Activated CD8-positive, alpha-beta memory T cell treated with anti-CD3 and anti-CD28 coated beads for 4 hours (primary cell): Measurements from ENCODE around the gene RALGPS2.
A peak's percentile ranks its signal among the peaks of the same experiment; 100 is the strongest.

Experiments
- DNase-seq, 2 donors: peaks; one replicate each; pipeline ENCODE4 v3.0.0-alpha.2; 2020; ENCODE audit warnings: low read depth in 2 of 2

Gene RALGPS2, protein sequence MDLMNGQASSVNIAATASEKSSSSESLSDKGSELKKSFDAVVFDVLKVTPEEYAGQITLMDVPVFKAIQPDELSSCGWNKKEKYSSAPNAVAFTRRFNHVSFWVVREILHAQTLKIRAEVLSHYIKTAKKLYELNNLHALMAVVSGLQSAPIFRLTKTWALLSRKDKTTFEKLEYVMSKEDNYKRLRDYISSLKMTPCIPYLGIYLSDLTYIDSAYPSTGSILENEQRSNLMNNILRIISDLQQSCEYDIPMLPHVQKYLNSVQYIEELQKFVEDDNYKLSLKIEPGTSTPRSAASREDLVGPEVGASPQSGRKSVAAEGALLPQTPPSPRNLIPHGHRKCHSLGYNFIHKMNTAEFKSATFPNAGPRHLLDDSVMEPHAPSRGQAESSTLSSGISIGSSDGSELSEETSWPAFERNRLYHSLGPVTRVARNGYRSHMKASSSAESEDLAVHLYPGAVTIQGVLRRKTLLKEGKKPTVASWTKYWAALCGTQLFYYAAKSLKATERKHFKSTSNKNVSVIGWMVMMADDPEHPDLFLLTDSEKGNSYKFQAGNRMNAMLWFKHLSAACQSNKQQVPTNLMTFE

DNA sequence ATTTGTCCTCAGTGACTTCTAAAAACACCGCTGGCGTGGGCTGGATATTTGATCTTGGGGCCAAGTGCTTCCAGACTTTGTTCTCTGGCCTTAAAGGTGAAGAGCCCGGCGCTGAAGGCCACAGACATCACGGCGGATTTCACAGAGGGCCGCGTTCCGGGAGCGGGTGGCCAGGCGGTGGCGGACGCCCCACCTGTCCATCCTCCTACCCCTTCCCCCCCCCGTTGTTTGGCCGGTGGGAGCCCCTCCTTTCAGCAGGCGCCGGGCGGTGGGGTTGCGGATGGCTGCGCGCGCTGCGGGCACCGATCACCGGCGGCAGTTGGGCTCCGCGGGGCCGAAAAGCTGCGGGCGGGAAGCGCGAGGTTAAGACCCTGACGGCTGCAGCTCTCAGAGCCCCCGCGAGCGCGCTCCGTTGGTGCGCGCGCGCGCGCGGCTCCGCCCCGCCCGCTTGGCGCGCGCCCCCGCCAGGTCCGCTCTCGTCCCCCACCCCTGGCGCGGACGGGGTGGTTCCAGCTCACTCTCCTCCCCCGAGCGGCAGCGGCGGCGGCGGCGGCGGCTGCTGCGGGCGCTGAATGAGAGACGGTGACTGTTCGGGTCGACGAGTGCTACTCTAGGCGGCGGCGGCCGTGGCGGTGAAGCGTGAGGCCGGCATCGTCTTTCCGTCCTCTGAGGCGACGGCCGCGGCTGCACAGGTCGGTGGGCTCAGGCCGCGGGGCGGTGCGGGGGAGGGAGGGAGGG, at the start of gene RALGPS2:
RALGPS2 (plus strand) TSS at position 517 of the 738 bp plus-strand sequence. CDS start 51,521 bp downstream, outside the sequence.
- peak; percentile 35 to 38 for DNase-seq

DNA sequence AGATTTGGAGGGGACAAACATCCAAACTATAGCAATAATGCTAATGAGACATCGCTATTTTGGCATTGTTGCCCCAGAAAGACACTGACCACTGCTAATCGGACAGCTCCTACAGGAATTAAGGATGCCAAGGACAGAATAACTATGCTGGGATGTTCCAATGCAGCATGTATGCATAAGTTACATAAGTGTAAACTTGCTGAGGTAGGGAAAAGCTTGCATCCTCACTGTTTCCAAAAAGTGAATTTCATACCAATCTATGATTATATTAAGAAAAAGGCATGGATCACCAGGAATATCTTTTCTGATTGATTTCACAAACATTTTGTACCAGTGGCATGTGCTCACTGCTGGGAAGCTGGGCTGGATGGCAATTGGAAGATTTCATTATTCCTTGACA, 45.8 kb upstream of the RALGPS2 start:
- no peak for DNase-seq

DNA sequence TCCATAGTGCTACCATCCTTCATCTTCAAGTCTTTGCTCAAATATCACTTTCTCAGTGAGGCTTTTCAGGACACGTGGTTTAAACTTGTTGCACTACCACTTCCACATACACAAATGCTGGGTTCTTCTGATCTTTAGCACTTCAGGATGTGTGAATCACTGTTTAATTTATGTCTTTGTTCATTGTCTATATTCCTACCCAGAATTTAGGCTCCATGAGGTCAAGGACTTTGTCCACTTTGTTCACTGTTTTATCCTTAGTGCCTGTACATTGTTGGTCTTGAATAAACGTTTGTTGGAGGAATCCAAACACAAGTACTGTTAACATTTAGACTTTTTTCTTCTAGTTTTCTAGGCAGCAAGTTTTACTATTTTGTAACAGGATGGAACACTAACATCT, 42.6 kb upstream of the RALGPS2 start:
- no peak for DNase-seq

DNA sequence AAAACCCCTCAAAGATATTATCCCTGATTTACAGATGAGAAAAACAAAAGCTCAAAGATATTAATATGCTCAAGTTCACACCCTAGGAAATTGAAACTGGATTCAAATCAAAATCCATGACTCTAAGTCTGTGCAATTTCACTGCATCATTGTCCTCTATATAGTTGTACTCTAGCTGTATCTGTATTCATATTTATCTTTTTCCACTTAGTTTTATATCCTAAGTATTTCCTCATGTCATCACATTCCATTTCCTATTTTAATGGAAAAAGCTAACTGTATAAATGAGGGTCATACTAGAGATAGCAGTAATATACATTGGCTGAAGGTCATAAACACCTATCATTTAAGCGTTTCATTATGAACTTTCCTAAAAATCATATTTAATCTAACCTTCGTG, 42.2 kb upstream of the RALGPS2 start:
- no peak for DNase-seq

DNA sequence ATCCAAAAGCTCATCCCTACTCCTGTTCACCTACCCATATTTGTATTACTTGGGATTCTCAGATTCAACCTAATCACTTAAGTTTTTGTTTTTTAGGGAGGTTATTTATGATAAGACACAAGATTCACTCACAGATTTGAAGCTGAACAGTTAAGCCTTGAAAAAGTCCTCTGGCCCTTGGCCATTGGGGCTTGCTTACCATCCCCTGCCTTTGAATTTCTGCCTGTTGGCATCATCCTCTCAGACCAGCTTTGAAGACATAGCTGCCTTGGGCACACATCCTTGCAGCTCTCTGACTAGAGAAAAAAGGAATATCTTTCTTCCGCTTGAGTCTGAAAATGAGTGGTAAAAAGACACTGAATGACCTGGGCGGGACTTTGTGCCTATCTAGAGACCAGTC, 41.8 kb upstream of the RALGPS2 start:
- DNase-seq, result no peak

DNA sequence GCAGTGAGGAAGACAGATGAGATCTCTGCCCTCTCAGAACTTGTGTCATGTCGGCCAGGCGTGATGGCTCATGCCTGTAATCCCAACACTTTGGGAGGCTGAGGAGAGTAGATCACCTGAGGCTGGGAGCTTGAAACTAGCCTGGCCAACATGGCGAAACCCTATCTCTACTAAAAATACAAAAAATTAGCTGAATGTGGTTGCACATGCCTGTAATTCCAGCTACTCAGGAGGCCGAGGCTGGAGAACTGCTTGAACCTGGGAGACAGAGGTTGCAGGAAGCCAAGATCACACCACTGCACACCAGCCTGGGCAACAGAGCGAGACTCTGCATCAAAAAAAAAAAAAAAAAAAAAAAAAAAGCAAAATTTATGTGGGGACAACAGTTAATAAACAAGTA, 40.9 kb upstream of the RALGPS2 start:
- no peak for DNase-seq

GRCh38 chr1:178684542-178685000, 40.5 kb upstream of the RALGPS2 start:
- no peak for DNase-seq

DNA sequence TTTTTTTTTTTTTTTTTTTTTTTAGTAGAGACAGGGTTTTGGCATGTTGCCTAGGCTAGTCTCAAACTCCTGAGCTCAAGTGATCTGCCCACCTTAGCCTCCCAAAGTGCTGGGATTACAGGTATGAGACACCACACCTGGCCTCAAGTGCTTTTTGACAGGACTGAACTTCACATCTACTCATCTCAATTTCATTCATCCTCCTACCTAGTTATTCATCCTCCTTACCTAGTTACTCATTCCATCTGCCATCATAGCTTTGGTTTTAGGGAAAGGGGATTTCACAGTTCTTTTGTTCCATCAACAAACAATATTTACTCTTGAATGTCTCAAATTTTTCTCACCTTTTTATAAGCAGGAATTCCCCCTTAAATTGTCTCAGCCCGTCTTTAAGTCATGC, 38.6 kb upstream of the RALGPS2 start:
- no peak for DNase-seq

DNA sequence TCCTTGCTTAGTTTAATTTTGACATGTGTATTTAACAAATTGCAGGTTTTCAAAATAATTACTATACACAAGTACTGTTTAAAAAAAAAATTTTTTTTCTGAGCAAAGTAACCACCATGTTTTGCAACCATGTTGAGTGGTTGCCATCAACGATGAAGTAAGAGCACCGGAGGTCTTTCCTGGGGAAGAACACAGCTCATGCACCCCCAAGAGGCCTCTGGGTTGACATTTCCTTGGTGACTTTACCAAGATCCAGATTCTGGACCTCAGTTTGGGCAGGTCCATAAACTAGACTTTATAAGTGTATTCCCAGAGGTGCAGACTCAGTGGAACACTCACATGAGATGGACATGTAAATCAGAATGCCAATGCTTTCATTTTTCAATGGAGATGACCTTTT, 36.8 kb upstream of the RALGPS2 start:
- DNase-seq, result no peak

GRCh38 chr1:178689769-178690168, 35.3 kb upstream of the RALGPS2 start:
- no peak for DNase-seq

DNA sequence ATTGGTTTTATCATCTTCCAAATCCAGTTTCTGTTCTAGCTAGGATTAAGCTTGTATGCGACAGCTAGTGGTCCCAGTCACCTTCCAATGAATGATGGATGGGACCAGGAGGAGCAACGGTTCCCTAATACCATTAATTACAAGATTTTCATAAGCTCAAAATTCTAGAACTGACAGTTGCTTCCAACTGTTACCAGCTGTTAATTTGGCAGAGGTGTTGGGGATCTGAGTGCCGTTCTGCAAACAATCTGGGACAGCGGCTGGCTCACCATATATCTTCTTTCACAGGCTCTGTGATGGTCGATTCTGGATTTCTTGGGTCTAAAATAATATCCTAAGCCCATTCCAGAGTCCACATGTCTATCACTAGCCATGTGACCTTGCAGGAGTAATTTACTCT, 34.5 kb upstream of the RALGPS2 start:
- DNase-seq, result no peak

- DNase-seq, result no peak
Measured at GRCh38 chr1:178692564-178693327, 32.3 kb upstream of the RALGPS2 start.

GRCh38 chr1:178693366-178693765, 31.7 kb upstream of the RALGPS2 start:
- DNase-seq, result no peak

DNA sequence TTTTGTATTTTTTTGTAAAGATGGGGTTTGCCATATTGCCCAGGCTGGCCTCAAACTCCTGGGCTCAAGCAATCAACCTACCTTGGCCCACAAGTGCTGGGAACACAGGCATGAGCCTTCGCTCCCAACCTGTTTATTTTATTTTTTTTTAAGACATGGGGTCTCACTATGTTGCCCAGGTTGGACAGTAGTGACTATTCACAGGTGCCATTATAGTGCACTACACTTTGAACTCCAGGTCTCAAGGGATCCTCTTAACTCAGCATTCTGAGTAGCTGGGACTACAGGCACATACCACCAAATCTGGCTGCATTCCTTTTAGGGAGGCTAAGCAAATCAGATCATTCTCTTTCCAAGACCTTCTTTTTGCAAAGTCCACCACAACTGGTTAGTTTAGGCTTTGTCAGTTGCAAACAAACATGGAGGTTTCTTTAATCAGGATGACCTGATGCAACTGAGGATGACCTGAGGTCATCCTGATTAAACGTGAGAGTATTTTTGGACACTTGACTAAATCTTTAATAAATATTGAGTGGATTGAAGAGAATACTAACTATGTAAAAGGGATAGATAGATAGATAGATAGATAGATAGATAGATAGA, 30.0 kb upstream of the RALGPS2 start:
- DNase-seq, result no peak

DNA sequence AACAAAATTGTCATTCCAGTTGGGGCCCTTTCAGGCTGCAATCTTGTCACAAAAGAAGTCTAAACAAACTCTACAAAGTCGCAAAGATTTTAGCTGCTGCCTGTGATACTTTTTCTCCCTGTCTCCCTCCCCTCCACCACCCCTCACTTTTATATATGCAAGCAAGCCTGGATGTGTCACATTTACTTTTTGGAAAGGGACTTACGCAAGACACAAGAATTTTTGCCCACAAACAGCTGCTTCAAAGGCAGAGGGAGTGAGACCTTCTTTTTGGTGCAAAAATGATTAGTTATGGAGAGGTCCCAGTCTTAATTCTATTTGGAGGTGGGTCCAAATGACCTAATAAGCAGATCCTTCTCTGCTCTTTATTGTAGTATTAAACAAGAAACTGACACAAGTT, 22.9 kb upstream of the RALGPS2 start:
- no peak for DNase-seq

- DNase-seq, result no peak
Measured at GRCh38 chr1:178704833-178705232, 20.2 kb upstream of the RALGPS2 start.

- no peak for DNase-seq
Measured at GRCh38 chr1:178706432-178706831, 18.6 kb upstream of the RALGPS2 start.

DNA sequence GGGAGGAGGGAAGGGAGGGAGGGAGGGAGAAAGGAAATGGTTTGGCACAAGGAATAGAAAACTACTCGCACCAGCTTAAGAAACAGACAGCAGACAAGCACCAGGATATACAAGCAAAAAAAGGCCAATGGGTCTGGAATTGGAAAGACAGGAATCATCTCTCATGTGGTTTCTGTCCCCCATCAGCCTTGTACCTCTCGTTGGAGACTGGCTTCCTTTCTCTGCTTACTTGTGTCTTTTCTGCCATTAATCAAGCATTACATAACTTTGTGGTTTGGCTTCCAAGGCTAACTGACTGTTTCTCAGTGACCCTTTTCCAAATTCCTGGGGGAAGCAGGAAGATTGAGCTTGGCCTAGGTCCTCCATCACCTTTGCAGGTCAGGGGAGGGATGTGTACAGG, 11.8 kb upstream of the RALGPS2 start:
- no peak for DNase-seq

- DNase-seq, result no peak
Measured at GRCh38 chr1:178714453-178714852, 10.6 kb upstream of the RALGPS2 start.

DNA sequence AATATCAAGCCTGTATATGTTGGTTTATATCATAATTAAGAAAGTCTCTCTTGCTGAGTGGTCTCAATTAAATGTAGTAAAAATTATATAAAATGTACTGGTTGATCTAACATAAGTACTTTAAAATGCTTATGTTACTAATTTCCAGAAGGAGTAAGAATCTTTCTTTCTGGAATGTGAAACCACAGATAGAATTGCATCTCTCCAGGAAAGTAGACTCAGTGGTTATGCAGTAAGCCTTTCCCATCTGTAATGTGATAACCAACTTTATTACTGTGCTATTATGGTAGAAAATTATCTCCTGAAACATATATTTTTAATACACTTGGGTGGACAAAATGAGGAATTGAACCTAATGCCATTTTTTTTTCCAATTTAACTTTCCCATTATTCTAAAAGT, 8.9 kb upstream of the RALGPS2 start:
- DNase-seq, result no peak

- DNase-seq, result no peak
Measured at GRCh38 chr1:178718520-178718919, 6.5 kb upstream of the RALGPS2 start.

DNA sequence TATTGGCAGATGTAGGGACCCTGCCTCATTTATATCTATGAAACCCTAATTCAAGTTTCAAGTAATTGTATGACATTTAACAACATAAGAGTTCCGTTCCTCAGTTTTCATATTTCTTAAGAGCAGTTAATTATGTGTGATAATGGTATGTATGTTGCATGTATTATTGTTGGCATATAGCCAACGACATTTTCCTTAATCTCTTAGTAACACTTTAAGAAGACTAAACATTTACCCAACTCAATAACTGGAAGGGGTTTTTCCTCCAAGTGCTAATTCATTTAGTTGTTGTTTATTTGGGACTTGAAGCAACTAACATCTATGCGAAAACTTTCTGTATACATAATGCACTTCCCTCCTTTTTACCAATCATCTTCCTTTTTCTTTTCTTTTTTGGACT, 1.5 kb upstream of the RALGPS2 start:
- no peak for DNase-seq
